ENCODE results near the gene CCND1.

The CCND1 gene

DNA sequence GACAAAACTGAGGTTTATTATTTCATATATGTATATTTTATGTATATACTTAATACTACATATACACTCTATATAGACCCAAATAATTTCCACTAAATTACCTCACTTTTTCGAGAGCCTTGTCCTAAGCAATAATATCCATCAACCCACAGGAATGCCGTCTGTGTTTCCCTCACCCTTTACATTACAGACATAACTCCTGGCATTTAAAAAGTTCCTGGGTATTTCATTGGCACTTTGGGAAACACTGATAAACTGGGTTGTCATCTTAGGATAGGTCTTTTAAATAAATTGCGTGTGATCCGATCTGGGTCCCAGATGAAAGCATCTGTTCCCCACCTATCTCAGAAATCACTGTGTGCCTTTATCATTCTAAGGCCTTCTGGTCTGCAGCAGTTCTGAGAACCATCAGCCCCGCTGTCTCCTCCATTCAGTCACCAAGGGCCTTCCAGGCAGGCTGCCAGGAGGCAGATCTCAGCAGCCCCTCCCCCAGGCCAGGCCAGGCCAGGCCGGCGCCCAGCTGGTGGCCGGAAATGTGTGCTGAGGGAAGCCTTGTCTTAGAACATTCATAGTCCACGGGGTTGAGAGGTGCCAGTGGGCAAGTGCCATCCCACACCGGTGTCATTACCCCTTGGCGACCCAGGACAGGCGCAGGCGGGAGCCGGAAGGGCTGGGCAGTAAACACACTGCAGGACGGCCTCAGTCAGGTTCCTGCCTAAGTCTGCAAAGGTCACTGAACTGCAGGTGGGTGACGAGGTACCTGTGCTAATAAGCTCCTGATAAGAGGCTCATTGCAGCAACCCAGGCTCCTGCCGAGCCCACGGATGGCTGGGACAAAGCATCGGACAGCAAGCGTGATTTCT, 59.6 kb downstream of the CCND1 start:
- no peak for TF ChIP-seq ZNF274 (IDR thresholded peaks at IDR 0.05; ENCODE audit: low read depth, low read length)
- no peak overlapping the region for H3K4me3 ChIP-seq (ENCODE audit: low read length)

GRCh38 chr11:69702239-69702691, 61.3 kb downstream of the CCND1 start:
- no peak for TF ChIP-seq ZNF274 (IDR thresholded peaks at IDR 0.05; ENCODE audit: low read depth, low read length)
- H3K4me3 ChIP-seq (ENCODE audit: low read length): no peak overlapping the region

DNA sequence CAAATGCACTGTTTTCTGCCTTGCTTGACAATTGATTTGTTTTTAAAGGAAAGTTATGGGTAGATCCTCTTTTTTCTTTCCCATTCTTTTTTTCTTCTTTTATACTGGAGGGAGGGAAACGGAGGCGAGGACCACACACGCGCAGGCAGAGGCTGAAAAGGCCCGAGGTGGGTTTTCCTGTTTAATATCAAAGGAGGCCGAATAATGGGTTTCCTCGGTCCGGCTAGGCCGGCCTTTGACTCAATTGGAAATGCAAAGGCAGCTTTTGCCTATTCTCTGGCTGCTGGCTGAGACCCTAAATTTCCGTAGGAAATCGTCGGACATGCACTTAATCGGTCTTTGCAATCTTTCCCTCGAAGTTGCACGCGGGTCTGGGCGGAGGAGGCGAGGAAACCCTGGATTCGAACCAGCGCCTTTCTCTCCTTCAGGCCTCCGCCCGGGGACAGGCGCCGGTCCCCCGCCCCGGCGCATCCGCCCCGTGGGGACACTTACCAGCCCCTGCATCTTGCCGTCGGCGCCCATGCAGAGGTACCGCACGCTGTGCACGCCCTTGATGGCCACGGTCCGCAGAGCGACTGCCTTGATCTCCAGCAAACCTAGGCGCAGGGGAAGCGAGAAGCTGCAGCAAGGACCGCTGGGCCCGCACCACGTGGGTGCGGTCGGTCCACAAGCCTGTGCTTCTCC, 62.0 kb downstream of the CCND1 start:
- no peak for TF ChIP-seq ZNF274 (IDR thresholded peaks at IDR 0.05; ENCODE audit: low read depth, low read length)
- no peak overlapping the region for H3K4me3 ChIP-seq (ENCODE audit: low read length)

- no peak for TF ChIP-seq ZNF274 (IDR thresholded peaks at IDR 0.05; ENCODE audit: low read depth, low read length)
- H3K4me3 ChIP-seq (ENCODE audit: low read length): no peak overlapping the region
These were observed 62.5 kb downstream of the CCND1 start for GRCh38 chr11:69703453-69703767.

All from GM08714 (cell line).